HepG2 (cell line): Measurements from ENCODE around the gene IGFBP6. TPM values are rescaled to one million over a fixed set of nuclear protein-coding genes. Genes with fewer than 3 reads are reported as not detected.

ENCODE experiments used
- ATF4 ChIP-seq, 2 experiments: fragments of 450-650 bp in 1 of 2; sonication (generic) in 1 of 2; formaldehyde crosslinking; IDR thresholded peaks; 2 replicates each; pipeline versions ENCODE4 v1.5.0 to v1.8.0; 2020 to 2022; ENCODE audit warnings: mild to moderate bottlenecking in 1 of 2, missing genetic modification reagents in 1 of 2
- BCL6 ChIP-seq: IDR thresholded peaks from 2 replicates; pipeline ENCODE4 v1.6.1; 2016; ENCODE audit warnings: missing genetic modification reagents, missing compliant biosample characterization
- ELF1 ChIP-seq: sonication (generic); formaldehyde crosslinking; IDR thresholded peaks from 2 replicates; pipeline ENCODE4 v1.4.0; 2020; ENCODE audit warnings: missing genetic modification reagents
- FOXM1 ChIP-seq: sonication (generic); formaldehyde crosslinking; IDR thresholded peaks from 2 replicates; pipeline ENCODE4 v1.5.0; 2020; ENCODE audit warnings: missing genetic modification reagents
- HNF4G ChIP-seq, 2 experiments: sonication (generic) in 1 of 2; formaldehyde crosslinking in 1 of 2; IDR thresholded peaks; 2 replicates each; pipeline versions ENCODE4 v1.4.0 to v1.6.1; 2011 to 2020; ENCODE audit warnings: borderline replicate concordance in 2 of 2, low read depth in 2 of 2, mild to moderate bottlenecking in 2 of 2, low read length in 1 of 2, missing genetic modification reagents in 1 of 2, moderate library complexity in 1 of 2
- IKZF5 ChIP-seq: IDR thresholded peaks from 2 replicates; pipeline ENCODE4 v1.6.1; 2018; ENCODE audit warnings: missing genetic modification reagents, mild to moderate bottlenecking, missing compliant biosample characterization
- ISL2 ChIP-seq: sonication (generic); formaldehyde crosslinking; IDR thresholded peaks from 2 replicates; pipeline ENCODE4 v1.5.0; 2020; ENCODE audit warnings: missing genetic modification reagents
- KLF15 ChIP-seq: sonication (generic); formaldehyde crosslinking; IDR thresholded peaks from 2 replicates; pipeline ENCODE4 v1.8.1; 2023; ENCODE audit warnings: borderline replicate concordance, mild to moderate bottlenecking, inconsistent platforms, missing genetic modification reagents, mixed read lengths
- MYPOP ChIP-seq: sonication (generic); formaldehyde crosslinking; IDR thresholded peaks from 2 replicates; pipeline ENCODE4 v1.8.1; 2023; ENCODE audit warnings: mild to moderate bottlenecking, moderate library complexity, missing genetic modification reagents
- ONECUT2 ChIP-seq: sonication (generic); formaldehyde crosslinking; IDR thresholded peaks from 2 replicates; pipeline ENCODE4 v1.4.0; 2020; ENCODE audit warnings: missing genetic modification reagents
- PHF5A ChIP-seq: IDR thresholded peaks from one replicate; pipeline ENCODE4 v1.6.1; 2018; ENCODE audit warnings: low read depth, missing genetic modification reagents; ENCODE audit not compliant: unreplicated experiment
- PHF8 ChIP-seq: sonication (generic); formaldehyde crosslinking; IDR thresholded peaks from 2 replicates; pipeline ENCODE4 v1.5.0; 2020; ENCODE audit warnings: missing genetic modification reagents
- PLSCR1 ChIP-seq: sonication (generic); formaldehyde crosslinking; IDR thresholded peaks from 2 replicates; pipeline ENCODE4 v1.5.0; 2020; ENCODE audit warnings: missing genetic modification reagents, mild to moderate bottlenecking, borderline replicate concordance
- RXRA ChIP-seq: sonication (generic); formaldehyde crosslinking; IDR thresholded peaks from 2 replicates; pipeline ENCODE4 v1.5.1; 2020; ENCODE audit warnings: missing genetic modification reagents
- TARDBP ChIP-seq: sonication (generic); formaldehyde crosslinking; IDR thresholded peaks from 2 replicates; pipeline ENCODE4 v1.8.0; 2022; ENCODE audit warnings: mild to moderate bottlenecking, missing genetic modification reagents
- UBTF ChIP-seq: sonication (generic); formaldehyde crosslinking; IDR thresholded peaks from 2 replicates; pipeline ENCODE4 v1.4.0; 2020; ENCODE audit warnings: mild to moderate bottlenecking, missing genetic modification reagents
- ZFP36 ChIP-seq: fragments of 150-350 bp; IDR thresholded peaks from 2 replicates; pipeline ENCODE4 v1.6.1; 2018; ENCODE audit warnings: borderline replicate concordance, low read length, low read depth; ENCODE audit not compliant: partially characterized antibody
- ZNF225 ChIP-seq: sonication (generic); formaldehyde crosslinking; IDR thresholded peaks from 2 replicates; pipeline ENCODE4 v1.4.0; 2020; ENCODE audit warnings: mild to moderate bottlenecking, missing genetic modification reagents
- ZNF3 ChIP-seq: IDR thresholded peaks from 2 replicates; pipeline ENCODE4 v1.7.0; 2017; ENCODE audit warnings: inconsistent platforms
- ZNF335 ChIP-seq: sonication (generic); formaldehyde crosslinking; IDR thresholded peaks from 2 replicates; pipeline ENCODE4 v1.4.0; 2020; ENCODE audit warnings: missing genetic modification reagents
- ZNF580 ChIP-seq: IDR thresholded peaks from 2 replicates; pipeline ENCODE4 v1.6.1; 2016; ENCODE audit warnings: low read depth, borderline replicate concordance
- polyA plus RNA-seq, 8 experiments: library from polyadenylated mRNA; depleted of rRNA in 3 of 8; stranded (reverse) in 7 of 8; unstranded in 1 of 8; fragments of >200 nt; fragmentation: Illumina TruSeq in 4 of 8; extraction: Trizol in 4 of 8; gene quantifications; 2 replicates each; pipeline versions ENCODE4 v1.2.1 to v1.2.3, GENCODE V29; 2011 to 2016; ENCODE audit warnings: low read depth in 4 of 8, missing spikeins in 1 of 8, mixed read lengths in 1 of 8; ENCODE audit not compliant: insufficient read depth in 1 of 8
- total RNA-seq, 5 experiments: library from RNA; depleted of rRNA; stranded (reverse); fragments of >200 nt; fragmentation: Illumina TruSeq; extraction: Trizol; gene quantifications; 2 replicates each; pipeline ENCODE4 v1.2.3, GENCODE V29; 2016; ENCODE audit warnings: low read depth in 1 of 5

IGFBP6 gene
- total and polyA plus RNA-seq, 2 of the 13 experiments (the other 11 are each of a cell fraction or from before 2014, with no cell fraction given): 3.9 to 25.2 TPM

- TF ChIP-seq MYPOP (CRISPR knock-in tag) (no peak), RXRA (peak; percentile 95), ELF1 (CRISPR knock-in tag) (peak; percentile 58), FOXM1 (CRISPR knock-in tag) (no peak), ZNF225 (CRISPR knock-in tag) (no peak), KLF15 (CRISPR knock-in tag) (no peak), BCL6 (CRISPR knock-in tag) (peak; percentile 89), ATF4 (CRISPR knock-in tag; IDR thresholded peaks at IDR 0.05) (no peak), PHF8 (CRISPR knock-in tag) (no peak), PLSCR1 (CRISPR knock-in tag) (no peak), PHF5A (CRISPR knock-in tag) (no peak), ZNF580 (CRISPR knock-in tag) (no peak), ZNF335 (CRISPR knock-in tag) (no peak), ZFP36 (no peak), HNF4G (IDR thresholded peaks at IDR 0.05; ENCODE audit: borderline replicate concordance, low read depth, low read length) (peak; percentile 99), HNF4G (CRISPR knock-in tag; IDR thresholded peaks at IDR 0.05; ENCODE audit: borderline replicate concordance, low read depth) (peak; percentile 96), IKZF5 (CRISPR knock-in tag) (peak; percentile 31; the same call in 1 of the 2 replicates), ONECUT2 (no peak), UBTF (CRISPR knock-in tag) (no peak), ISL2 (CRISPR knock-in tag) (no peak), ZNF3 (CRISPR knock-in tag) (no peak), TARDBP (peak; percentile 24; the same call in 1 of the 2 replicates)
Measured at GRCh38 chr12:53145383-53146260, 48.2 kb downstream of the IGFBP6 start (continued).
